B cell (primary cell): ENCODE results near the gene IFNA7.

Experiments
- CTCF ChIP-seq: fragments of 200-600 bp; IDR thresholded peaks from one replicate; pipeline ENCODE4 v1.8.0; 2022; ENCODE audit warnings: antibody characterized with exemption, mild to moderate bottlenecking
- EZH2 ChIP-seq: IDR thresholded peaks from 2 replicates; pipeline ENCODE4 v1.6.1; 2012; ENCODE audit warnings: borderline replicate concordance, low read depth, mild to moderate bottlenecking, moderate library complexity, low read length; ENCODE audit not compliant: insufficient read depth, poor library complexity, severe bottlenecking

- TF ChIP-seq CTCF (no peak), EZH2 (no peak)
These were observed 49.2 kb upstream of the IFNA7 start for GRCh38 chr9:21251190-21251589.
